Measurements from ENCODE around the gene CFAP410.

CFAP410 gene

GRCh38 chr21:44319407-44320065 lies 19.7 kb downstream of the CFAP410 start:
- H3K36me3 Mint-ChIP-seq, result no peaks in the 10 kb centered on the region

DNA sequence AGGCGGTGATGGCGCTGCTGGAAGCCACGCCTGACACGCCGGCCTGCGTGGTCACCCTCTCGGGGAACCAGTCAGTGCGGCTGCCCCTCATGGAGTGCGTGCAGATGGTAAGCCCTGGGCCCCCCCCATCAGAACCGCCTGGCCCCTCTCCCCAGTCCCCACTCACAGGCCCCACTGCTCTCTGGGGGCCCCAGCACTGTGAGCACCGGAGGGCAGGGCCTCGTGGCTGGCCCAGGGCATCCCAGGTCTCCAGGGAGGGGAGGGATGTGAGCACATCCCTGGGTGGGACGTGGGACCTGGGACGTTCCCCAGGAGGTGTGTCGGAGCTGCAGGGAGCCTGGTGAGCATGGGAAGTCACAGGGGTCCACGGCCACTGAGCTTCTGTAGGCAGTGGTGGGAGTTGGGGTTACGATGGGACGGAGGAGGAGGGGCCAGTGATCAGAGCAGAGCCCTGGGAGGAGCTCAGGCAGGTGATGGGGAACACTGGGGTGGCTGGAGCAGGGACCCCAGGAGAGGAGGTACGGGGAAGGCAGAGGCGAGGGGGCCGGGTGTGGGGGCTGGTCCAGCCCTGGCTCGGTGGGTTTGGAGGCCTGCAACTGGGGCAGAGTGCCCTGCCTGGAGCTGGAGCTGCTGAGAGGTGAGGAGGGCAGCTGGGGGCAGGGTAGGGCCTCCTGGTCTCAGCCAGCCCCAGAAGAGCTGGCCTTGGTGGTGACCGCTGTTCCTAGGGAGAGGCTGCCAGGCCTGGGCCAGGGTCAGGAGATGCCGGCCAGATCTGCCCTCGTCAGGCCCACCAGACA lies 20.5 kb downstream of the CFAP410 start:
- no peaks in the 10 kb centered on the region for H3K9me3 Mint-ChIP-seq
- H3K4me3 Mint-ChIP-seq, result no peak overlapping the region
- H3K27me3 Mint-ChIP-seq, result no peaks in the 10 kb centered on the region
- no peaks in the 10 kb centered on the region for H3K4me1 Mint-ChIP-seq
- no peaks in the 10 kb centered on the region for H3K36me3 Mint-ChIP-seq
- no peak overlapping the region for H3K27ac Mint-ChIP-seq

More at GRCh38 chr21:44319407-44320065, 19.7 kb downstream of the CFAP410 start:
- Mint-ChIP-seq H3K27me3 (no peaks in the 10 kb centered on the region), H3K27ac (no peak overlapping the region), H3K9me3 (no peaks in the 10 kb centered on the region), H3K4me3 (no peak overlapping the region), H3K4me1 (no peaks in the 10 kb centered on the region)

- Mint-ChIP-seq H3K9me3 (no peaks in the 10 kb centered on the region), H3K4me1 (no peaks in the 10 kb centered on the region), H3K27ac (no peak overlapping the region), H3K36me3 (no peaks in the 10 kb centered on the region), H3K4me3 (no peak overlapping the region), H3K27me3 (no peaks in the 10 kb centered on the region)
These were observed 21.3 kb downstream of the CFAP410 start for GRCh38 chr21:44317871-44318270.

GRCh38 chr21:44317241-44317782 lies 21.9 kb downstream of the CFAP410 start:
- H3K4me3 Mint-ChIP-seq, result no peak overlapping the region

GRCh38 chr21:44316277-44316900 lies 22.8 kb downstream of the CFAP410 start:
- Mint-ChIP-seq H3K36me3 (no peaks in the 10 kb centered on the region), H3K4me3 (no peak overlapping the region), H3K27ac (peak overlapping the region; percentile 72), H3K27me3 (no peaks in the 10 kb centered on the region), H3K9me3 (no peaks in the 10 kb centered on the region), H3K4me1 (no peaks in the 10 kb centered on the region)

More at GRCh38 chr21:44317241-44317782, 21.9 kb downstream of the CFAP410 start:
- H3K4me1 Mint-ChIP-seq, result no peaks in the 10 kb centered on the region
- no peaks in the 10 kb centered on the region for H3K9me3 Mint-ChIP-seq
- no peaks in the 10 kb centered on the region for H3K27me3 Mint-ChIP-seq
- no peaks in the 10 kb centered on the region for H3K36me3 Mint-ChIP-seq
- no peak overlapping the region for H3K27ac Mint-ChIP-seq

- no peaks in the 10 kb centered on the region for H3K4me1 Mint-ChIP-seq
- peaks cover 2% of the 10 kb centered on the region for H3K36me3 Mint-ChIP-seq
- no peak overlapping the region for H3K27ac Mint-ChIP-seq
- no peak overlapping the region for H3K4me3 Mint-ChIP-seq
- H3K27me3 Mint-ChIP-seq, result no peaks in the 10 kb centered on the region
- H3K9me3 Mint-ChIP-seq, result no peaks in the 10 kb centered on the region
These were observed 23.4 kb downstream of the CFAP410 start for GRCh38 chr21:44315691-44316203.

- H3K27me3 Mint-ChIP-seq, result no peaks in the 10 kb centered on the region
- peaks cover 2% of the 10 kb centered on the region for H3K36me3 Mint-ChIP-seq
- no peaks in the 10 kb centered on the region for H3K9me3 Mint-ChIP-seq
- H3K27ac Mint-ChIP-seq, result no peak overlapping the region
- H3K4me1 Mint-ChIP-seq, result no peaks in the 10 kb centered on the region
- H3K4me3 Mint-ChIP-seq, result no peak overlapping the region
These were observed 24.6 kb downstream of the CFAP410 start for GRCh38 chr21:44314561-44314960.

DNA sequence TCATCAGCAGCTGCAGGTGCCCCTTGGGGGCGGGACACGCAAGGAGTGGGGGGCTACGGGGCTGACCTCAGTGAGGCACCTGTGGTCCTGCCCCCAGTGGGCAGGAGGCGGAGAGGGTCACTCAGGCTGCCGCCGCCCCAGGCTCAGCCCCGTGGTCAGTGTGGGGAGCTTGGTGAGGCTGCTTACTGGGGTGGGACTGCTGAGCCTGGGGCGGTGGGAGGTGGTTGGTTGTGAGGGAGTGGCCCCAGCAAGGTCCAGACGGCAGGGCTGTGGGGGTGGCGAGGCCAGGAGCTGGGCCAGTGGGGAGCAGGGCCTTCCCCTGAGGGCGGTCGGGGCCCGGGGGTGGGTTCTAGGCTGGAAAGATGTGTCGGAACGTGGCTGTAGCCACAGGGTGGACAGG lies 25.1 kb downstream of the CFAP410 start:
- Mint-ChIP-seq H3K36me3 (peaks cover 2% of the 10 kb centered on the region), H3K27ac (no peak overlapping the region), H3K4me1 (no peaks in the 10 kb centered on the region), H3K27me3 (no peaks in the 10 kb centered on the region), H3K4me3 (no peak overlapping the region), H3K9me3 (no peaks in the 10 kb centered on the region)

DNA sequence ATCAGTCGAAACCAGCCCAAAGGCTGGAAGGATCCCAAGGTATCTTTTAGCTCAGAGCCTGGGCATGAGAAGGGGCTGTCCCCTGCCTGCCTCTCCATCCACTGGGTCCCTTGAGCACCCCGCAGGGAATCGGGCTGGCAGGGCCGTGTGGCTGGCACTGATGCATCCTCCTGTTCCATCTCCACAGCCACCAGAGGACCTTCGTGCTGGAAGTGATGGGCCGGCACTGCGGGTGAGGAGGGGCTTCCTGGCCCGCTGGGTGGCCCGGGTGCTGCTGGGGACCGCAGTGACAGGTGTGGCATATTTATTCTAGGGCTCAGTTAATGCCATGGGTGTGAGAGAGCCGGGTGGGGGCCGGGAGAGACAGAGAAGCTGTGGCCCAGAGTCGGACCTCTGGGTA lies 25.7 kb downstream of the CFAP410 start:
- H3K27ac Mint-ChIP-seq, result no peak overlapping the region
- H3K4me3 Mint-ChIP-seq, result no peak overlapping the region
- H3K9me3 Mint-ChIP-seq, result no peaks in the 10 kb centered on the region
- peaks cover 2% of the 10 kb centered on the region for H3K36me3 Mint-ChIP-seq
- no peaks in the 10 kb centered on the region for H3K4me1 Mint-ChIP-seq
- H3K27me3 Mint-ChIP-seq, result no peaks in the 10 kb centered on the region

- Mint-ChIP-seq H3K9me3 (no peaks in the 10 kb centered on the region), H3K4me3 (no peak overlapping the region), H3K27ac (no peak overlapping the region), H3K36me3 (peaks cover 2% of the 10 kb centered on the region), H3K27me3 (no peaks in the 10 kb centered on the region), H3K4me1 (no peaks in the 10 kb centered on the region)
These were observed 26.5 kb downstream of the CFAP410 start for GRCh38 chr21:44312716-44313115.

DNA sequence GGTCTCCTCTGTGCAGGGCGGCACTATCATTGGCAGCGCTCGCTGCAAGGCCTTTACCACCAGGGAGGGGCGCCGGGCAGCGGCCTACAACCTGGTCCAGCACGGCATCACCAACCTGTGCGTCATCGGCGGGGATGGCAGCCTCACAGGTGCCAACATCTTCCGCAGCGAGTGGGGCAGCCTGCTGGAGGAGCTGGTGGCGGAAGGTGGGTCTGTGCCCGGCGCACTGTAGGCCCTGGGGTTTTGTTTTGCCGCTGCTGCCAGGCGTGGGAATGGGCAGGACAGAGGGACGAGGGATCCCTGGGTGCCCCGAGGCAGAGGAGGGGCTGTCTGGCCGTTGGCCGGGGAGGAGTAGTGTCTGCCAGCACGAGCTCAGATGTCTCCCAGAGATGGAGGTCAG lies 27.1 kb downstream of the CFAP410 start:
- Mint-ChIP-seq H3K4me3 (no peak overlapping the region), H3K27me3 (no peaks in the 10 kb centered on the region), H3K4me1 (no peaks in the 10 kb centered on the region), H3K9me3 (no peaks in the 10 kb centered on the region), H3K36me3 (peaks cover 2% of the 10 kb centered on the region), H3K27ac (no peak overlapping the region)

DNA sequence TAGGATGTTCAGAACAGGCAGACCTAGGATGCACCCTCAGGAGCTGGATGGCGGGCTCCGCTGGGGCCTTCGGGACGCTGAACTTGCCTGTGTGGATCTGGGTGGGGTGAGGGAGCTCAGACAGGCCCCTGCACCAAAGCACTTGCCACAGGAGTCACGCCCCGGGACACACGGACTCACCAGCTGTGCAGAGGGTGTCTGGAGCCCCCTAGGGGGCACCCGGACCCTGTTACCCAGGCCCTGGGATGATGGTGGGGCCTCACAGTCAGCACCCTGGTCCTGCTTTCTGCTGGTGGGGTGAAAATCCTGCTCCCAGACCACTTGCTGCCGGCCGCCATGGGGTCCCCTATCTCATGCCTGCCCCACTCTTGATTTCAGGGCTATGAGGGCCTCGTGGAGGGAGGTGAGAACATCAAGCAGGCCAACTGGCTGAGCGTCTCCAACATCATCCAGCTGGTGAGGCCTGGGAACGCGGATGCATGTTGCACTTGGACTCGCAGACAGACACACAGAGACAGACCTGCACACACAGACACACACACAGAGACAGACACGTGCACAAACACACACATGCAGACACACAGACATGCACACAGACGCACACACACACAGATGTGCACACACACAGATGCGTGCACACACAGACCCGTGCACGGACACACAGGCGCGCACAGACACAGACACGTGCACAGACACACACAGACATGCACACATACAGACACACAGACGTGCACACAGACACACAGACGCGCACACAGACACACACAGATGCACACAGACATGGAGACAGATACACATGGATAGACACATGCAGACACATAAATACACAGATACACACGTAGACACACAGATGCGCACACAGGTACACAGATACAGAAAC lies 28.3 kb downstream of the CFAP410 start:
- Mint-ChIP-seq H3K27ac (no peak overlapping the region), H3K4me1 (no peaks in the 10 kb centered on the region), H3K27me3 (no peaks in the 10 kb centered on the region), H3K4me3 (no peak overlapping the region), H3K9me3 (no peaks in the 10 kb centered on the region), H3K36me3 (peaks cover 2% of the 10 kb centered on the region)

GRCh38 chr21:44306936-44307704 lies 32.1 kb downstream of the CFAP410 start:
- H3K36me3 Mint-ChIP-seq, result peaks cover 2% of the 10 kb centered on the region
- peaks cover 26% of the 10 kb centered on the region for H3K4me1 Mint-ChIP-seq
- no peaks in the 10 kb centered on the region for H3K9me3 Mint-ChIP-seq
- no peak overlapping the region for H3K27ac Mint-ChIP-seq
- H3K27me3 Mint-ChIP-seq, result no peaks in the 10 kb centered on the region
- H3K4me3 Mint-ChIP-seq, result no peak overlapping the region

DNA sequence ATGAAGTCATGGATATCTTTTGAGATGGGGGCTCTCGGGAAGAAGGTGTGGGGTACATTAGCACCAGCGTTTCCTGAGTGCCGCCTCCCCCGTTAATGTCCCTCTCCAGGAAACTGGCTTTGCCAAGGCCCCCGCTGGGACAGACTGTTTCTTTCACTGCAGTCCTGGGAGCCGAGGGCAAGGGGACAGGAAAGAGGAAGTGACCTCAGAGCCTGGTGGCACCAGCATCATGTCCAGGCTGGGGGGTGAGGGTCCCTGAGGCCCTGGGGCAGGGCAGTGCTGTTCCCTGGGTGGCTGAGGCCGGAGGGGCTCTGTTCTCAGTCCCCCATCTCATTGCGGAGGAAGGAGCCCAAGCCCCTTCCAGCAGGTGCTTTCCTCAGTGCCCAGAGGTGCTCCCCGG lies 33.5 kb downstream of the CFAP410 start:
- Mint-ChIP-seq H3K36me3 (no peaks in the 10 kb centered on the region), H3K4me1 (peaks cover 40% of the 10 kb centered on the region), H3K27ac (no peak overlapping the region)

More for the DNA sequence above, 33.5 kb downstream of the CFAP410 start:
- Mint-ChIP-seq H3K27me3 (no peaks in the 10 kb centered on the region), H3K4me3 (no peak overlapping the region), H3K9me3 (no peaks in the 10 kb centered on the region)

Measured in activated naive CD4-positive, alpha-beta T cell treated with anti-CD3 and anti-CD28 coated beads, Interleukin-2, amount 50 U/mL, for 24 hours (primary cell).